ENCODE measurements around the gene INF2. TPM values are rescaled to one million over a fixed set of nuclear protein-coding genes. Genes with fewer than 3 reads are reported as not detected.

INF2 gene
- total RNA-seq, 3 donors from 2014 or later (not counting 1 experiment from before 2014, with no cell fraction given) = 12.7 to 21.9 (median 15.3) TPM

- intact Hi-C loops (cut with micrococcal nuclease) = no loop called here
- Mint-ChIP-seq H3K27ac (no peak overlapping the region), H3K36me3 (no peaks in the 10 kb centered on the region), H3K9me3 (no peaks in the 10 kb centered on the region), H3K4me1 (peaks cover 0 to 14% of the 10 kb centered on the region in 2 donors), H3K27me3 (ENCODE audit: low read depth in 2 of 2) (peaks cover 0 to 5% of the 10 kb centered on the region in 2 donors), H3K4me3 (no peak overlapping the region)
- no peak for ATAC-seq
- no peaks in the 10 kb centered on the region for H3K4me1 ChIP-seq (ENCODE audit: control insufficient read depth, insufficient read depth, low read length)
- H3K27me3 ChIP-seq (ENCODE audit: control insufficient read depth, insufficient read depth, low read length) = no peaks in the 10 kb centered on the region
- no peaks in the 10 kb centered on the region for H3K36me3 ChIP-seq (ENCODE audit: control insufficient read depth, insufficient read depth, low read length)
- no peak overlapping the region for H3K4me3 ChIP-seq (ENCODE audit: low read length)
- no peaks in the 10 kb centered on the region for H3K9me3 ChIP-seq (ENCODE audit: control insufficient read depth, insufficient read depth, low read length)
- no peak overlapping the region for H3K27ac ChIP-seq (ENCODE audit: low read length)
- no peak for TF ChIP-seq CTCF (IDR thresholded peaks at IDR 0.05)
- WGBS (ENCODE audit: insufficient coverage) = 92% methylated on average over 5 of the region's 5 CpGs
- no peak for DNase-seq
Measured at GRCh38 chr14:104730487-104730886, 41.1 kb downstream of the INF2 start.

DNA sequence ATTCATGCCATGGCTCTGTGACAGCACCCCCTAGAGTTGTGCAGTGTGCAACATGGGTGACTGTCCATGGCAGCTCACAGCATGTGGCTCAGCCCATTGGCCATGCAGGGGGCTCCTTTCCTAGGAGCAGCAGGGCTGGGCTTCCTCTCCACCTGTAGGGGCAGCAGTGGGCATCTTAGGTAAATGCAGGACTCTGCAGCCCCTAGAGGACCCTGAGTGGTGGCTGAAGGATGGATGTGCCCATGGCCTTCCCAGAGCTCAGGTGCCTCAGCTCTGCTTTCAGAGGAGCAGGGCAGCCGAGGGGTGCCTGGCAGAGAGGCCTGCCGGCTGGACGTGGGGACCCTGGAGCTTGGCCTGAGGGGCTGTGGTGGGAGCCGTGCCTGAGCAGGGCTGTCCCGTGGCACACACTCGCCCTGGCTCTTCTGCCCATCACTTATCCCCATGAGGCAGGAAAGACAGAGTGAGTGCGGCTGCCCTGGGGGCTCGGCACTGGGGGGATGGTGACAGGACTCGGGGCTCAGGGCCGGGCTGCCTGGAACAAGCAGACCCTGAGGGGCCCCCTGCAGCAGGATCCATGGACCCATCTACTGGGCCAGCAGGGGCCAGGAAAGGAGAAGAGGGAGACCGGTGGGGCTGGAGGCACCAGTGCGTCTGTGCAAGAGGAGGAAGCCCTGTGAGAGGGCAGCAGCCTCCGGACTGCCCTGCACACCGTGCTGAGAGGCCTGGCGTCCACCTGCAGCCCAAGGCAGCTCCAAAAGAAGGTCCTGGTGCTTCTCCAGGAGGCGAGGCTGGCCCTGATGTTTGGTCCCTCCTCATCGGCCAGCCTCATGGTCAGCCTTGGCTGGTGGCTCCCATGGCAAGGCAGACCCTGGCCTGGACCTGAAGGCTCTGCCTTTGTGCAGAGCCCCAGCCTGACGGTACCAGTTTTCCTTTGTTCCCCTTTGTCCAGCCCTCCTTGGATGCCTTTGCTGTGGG, 42.2 kb downstream of the INF2 start:
- Histone ChIP-seq H3K27me3 (ENCODE audit: control insufficient read depth, insufficient read depth, low read length) (no peaks in the 10 kb centered on the region), H3K36me3 (ENCODE audit: control insufficient read depth, insufficient read depth, low read length) (no peaks in the 10 kb centered on the region), H3K9me3 (ENCODE audit: control insufficient read depth, insufficient read depth, low read length) (no peaks in the 10 kb centered on the region), H3K27ac (ENCODE audit: low read length) (no peak overlapping the region), H3K4me3 (ENCODE audit: low read length) (no peak overlapping the region), H3K4me1 (ENCODE audit: control insufficient read depth, insufficient read depth, low read length) (no peaks in the 10 kb centered on the region)
- Mint-ChIP-seq H3K4me3 (no peak overlapping the region), H3K36me3 (no peaks in the 10 kb centered on the region), H3K27ac (no peak overlapping the region), H3K9me3 (no peaks in the 10 kb centered on the region), H3K4me1 (peaks cover 0 to 17% of the 10 kb centered on the region in 2 donors), H3K27me3 (ENCODE audit: low read depth in 2 of 2) (peaks cover 0 to 5% of the 10 kb centered on the region in 2 donors)
- ATAC-seq (no peak), DNase-seq (no peak)
- WGBS (ENCODE audit: insufficient coverage) = 90% methylated on average over 18 of the region's 18 CpGs
- intact Hi-C loops (cut with micrococcal nuclease) = no loop called here
- no peak for TF ChIP-seq CTCF (IDR thresholded peaks at IDR 0.05)

- Histone ChIP-seq H3K27ac (ENCODE audit: low read length) (no peak overlapping the region), H3K9me3 (ENCODE audit: control insufficient read depth, insufficient read depth, low read length) (no peaks in the 10 kb centered on the region), H3K4me1 (ENCODE audit: control insufficient read depth, insufficient read depth, low read length) (no peaks in the 10 kb centered on the region), H3K36me3 (ENCODE audit: control insufficient read depth, insufficient read depth, low read length) (no peaks in the 10 kb centered on the region), H3K27me3 (ENCODE audit: control insufficient read depth, insufficient read depth, low read length) (no peaks in the 10 kb centered on the region), H3K4me3 (ENCODE audit: low read length) (no peak overlapping the region)
- TF ChIP-seq CTCF (IDR thresholded peaks at IDR 0.05) = no peak
- ATAC-seq (no peak), DNase-seq (no peak)
- H3K4me1 Mint-ChIP-seq = peaks cover 0 to 13% of the 10 kb centered on the region in 2 donors
- no peaks in the 10 kb centered on the region for H3K9me3 Mint-ChIP-seq
- H3K27ac Mint-ChIP-seq = no peak overlapping the region
- H3K27me3 Mint-ChIP-seq (ENCODE audit: low read depth in 2 of 2) = peaks cover 0 to 3% of the 10 kb centered on the region in 2 donors
- H3K36me3 Mint-ChIP-seq = no peaks in the 10 kb centered on the region
- H3K4me3 Mint-ChIP-seq = no peak overlapping the region
- WGBS (ENCODE audit: insufficient coverage) = 79% methylated on average over 14 of the region's 14 CpGs
- intact Hi-C loops (cut with micrococcal nuclease) = no loop called here
Measured at GRCh38 chr14:104732355-104732804, 43.0 kb downstream of the INF2 start.
